ENCODE results near the gene MYEOV.

DNA sequence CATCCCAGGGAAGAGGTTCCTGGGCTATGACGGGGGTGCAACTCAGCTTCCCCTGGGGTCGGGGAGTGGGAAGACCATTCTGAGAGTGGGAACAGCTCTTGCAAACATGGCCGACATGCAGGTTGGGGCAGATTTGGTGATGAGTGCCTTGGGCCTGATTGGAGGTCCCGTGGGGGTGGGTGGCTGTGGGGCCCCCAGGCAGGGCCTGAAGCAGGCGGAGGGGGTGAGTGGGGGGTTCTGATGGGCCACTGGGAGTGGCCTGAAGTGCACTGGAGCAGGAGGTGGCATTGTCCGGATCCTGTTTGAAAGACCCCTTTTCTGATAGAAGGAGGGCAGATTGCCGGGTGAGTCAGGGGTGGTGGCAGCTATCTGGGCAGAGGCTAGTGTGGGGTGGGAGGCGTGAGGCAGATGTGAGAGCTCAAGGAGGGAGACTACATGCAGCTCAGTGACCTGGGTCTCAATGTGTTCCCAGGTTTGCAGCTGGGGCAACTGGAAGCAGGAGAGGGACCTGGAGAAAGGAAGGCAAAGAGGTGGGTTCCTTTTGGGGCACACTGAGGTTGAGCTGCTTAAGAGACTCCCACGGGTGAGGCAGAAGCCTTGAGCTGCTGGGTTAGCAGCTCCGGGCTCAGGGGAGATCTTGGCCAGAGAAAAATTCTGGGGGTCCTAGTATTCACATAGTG lies 15.1 kb downstream of the MYEOV start:
- TF ChIP-seq HSF4 (CRISPR knock-in tag; IDR thresholded peaks at IDR 0.05; ENCODE audit: borderline replicate concordance) (no peak), RCOR1 (IDR thresholded peaks at IDR 0.05; ENCODE audit: borderline replicate concordance in 1 of 2, low read depth in 2 of 2, low read length in 2 of 2) (no peak), CBX8 (IDR thresholded peaks at IDR 0.05; ENCODE audit: borderline replicate concordance, extremely low read depth, low read depth, low read length, poor library complexity, severe bottlenecking) (no peak), KDM5B (IDR thresholded peaks at IDR 0.05; ENCODE audit: insufficient replicate concordance, low read depth, low read length) (no peak), SUPT5H (IDR thresholded peaks at IDR 0.05) (no peak), ZNF239 (CRISPR knock-in tag; IDR thresholded peaks at IDR 0.05) (no peak), KLF6 (CRISPR knock-in tag; IDR thresholded peaks at IDR 0.05; ENCODE audit: borderline replicate concordance) (no peak), MECOM (CRISPR knock-in tag; IDR thresholded peaks at IDR 0.05) (no peak), POLR2A (conservative IDR thresholded peaks at IDR 0.05) (no peak)
- TF ChIP-seq, protein P1, sequence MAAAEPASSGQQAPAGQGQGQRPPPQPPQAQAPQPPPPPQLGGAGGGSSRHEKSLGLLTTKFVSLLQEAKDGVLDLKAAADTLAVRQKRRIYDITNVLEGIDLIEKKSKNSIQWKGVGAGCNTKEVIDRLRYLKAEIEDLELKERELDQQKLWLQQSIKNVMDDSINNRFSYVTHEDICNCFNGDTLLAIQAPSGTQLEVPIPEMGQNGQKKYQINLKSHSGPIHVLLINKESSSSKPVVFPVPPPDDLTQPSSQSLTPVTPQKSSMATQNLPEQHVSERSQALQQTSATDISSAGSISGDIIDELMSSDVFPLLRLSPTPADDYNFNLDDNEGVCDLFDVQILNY (CRISPR knock-in tag; IDR thresholded peaks at IDR 0.05): no peak
- TF ChIP-seq, protein P2, sequence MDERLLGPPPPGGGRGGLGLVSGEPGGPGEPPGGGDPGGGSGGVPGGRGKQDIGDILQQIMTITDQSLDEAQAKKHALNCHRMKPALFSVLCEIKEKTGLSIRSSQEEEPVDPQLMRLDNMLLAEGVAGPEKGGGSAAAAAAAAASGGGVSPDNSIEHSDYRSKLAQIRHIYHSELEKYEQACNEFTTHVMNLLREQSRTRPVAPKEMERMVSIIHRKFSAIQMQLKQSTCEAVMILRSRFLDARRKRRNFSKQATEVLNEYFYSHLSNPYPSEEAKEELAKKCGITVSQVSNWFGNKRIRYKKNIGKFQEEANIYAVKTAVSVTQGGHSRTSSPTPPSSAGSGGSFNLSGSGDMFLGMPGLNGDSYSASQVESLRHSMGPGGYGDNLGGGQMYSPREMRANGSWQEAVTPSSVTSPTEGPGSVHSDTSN (CRISPR knock-in tag; IDR thresholded peaks at IDR 0.05; ENCODE audit: low read depth): no peak
- TF ChIP-seq, protein P2 (tag; conservative IDR thresholded peaks at IDR 0.05; ENCODE audit: low read depth): no peak
- TF ChIP-seq, protein P3, sequence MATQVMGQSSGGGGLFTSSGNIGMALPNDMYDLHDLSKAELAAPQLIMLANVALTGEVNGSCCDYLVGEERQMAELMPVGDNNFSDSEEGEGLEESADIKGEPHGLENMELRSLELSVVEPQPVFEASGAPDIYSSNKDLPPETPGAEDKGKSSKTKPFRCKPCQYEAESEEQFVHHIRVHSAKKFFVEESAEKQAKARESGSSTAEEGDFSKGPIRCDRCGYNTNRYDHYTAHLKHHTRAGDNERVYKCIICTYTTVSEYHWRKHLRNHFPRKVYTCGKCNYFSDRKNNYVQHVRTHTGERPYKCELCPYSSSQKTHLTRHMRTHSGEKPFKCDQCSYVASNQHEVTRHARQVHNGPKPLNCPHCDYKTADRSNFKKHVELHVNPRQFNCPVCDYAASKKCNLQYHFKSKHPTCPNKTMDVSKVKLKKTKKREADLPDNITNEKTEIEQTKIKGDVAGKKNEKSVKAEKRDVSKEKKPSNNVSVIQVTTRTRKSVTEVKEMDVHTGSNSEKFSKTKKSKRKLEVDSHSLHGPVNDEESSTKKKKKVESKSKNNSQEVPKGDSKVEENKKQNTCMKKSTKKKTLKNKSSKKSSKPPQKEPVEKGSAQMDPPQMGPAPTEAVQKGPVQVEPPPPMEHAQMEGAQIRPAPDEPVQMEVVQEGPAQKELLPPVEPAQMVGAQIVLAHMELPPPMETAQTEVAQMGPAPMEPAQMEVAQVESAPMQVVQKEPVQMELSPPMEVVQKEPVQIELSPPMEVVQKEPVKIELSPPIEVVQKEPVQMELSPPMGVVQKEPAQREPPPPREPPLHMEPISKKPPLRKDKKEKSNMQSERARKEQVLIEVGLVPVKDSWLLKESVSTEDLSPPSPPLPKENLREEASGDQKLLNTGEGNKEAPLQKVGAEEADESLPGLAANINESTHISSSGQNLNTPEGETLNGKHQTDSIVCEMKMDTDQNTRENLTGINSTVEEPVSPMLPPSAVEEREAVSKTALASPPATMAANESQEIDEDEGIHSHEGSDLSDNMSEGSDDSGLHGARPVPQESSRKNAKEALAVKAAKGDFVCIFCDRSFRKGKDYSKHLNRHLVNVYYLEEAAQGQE (IDR thresholded peaks at IDR 0.05; ENCODE audit: borderline replicate concordance): no peak
- TF ChIP-seq, protein P3 (CRISPR knock-in tag; IDR thresholded peaks at IDR 0.05; ENCODE audit: low read depth): no peak
- TF ChIP-seq, protein P4, sequence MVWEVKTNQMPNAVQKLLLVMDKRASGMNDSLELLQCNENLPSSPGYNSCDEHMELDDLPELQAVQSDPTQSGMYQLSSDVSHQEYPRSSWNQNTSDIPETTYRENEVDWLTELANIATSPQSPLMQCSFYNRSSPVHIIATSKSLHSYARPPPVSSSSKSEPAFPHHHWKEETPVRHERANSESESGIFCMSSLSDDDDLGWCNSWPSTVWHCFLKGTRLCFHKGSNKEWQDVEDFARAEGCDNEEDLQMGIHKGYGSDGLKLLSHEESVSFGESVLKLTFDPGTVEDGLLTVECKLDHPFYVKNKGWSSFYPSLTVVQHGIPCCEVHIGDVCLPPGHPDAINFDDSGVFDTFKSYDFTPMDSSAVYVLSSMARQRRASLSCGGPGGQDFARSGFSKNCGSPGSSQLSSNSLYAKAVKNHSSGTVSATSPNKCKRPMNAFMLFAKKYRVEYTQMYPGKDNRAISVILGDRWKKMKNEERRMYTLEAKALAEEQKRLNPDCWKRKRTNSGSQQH (CRISPR knock-in tag; IDR thresholded peaks at IDR 0.05): no peak
- TF ChIP-seq, protein P5, sequence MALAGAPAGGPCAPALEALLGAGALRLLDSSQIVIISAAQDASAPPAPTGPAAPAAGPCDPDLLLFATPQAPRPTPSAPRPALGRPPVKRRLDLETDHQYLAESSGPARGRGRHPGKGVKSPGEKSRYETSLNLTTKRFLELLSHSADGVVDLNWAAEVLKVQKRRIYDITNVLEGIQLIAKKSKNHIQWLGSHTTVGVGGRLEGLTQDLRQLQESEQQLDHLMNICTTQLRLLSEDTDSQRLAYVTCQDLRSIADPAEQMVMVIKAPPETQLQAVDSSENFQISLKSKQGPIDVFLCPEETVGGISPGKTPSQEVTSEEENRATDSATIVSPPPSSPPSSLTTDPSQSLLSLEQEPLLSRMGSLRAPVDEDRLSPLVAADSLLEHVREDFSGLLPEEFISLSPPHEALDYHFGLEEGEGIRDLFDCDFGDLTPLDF (CRISPR knock-in tag; IDR thresholded peaks at IDR 0.05): no peak

Data from K562 (cell line).